RPMI8226 (cell line): ENCODE measurements around the gene C19orf85.
A peak's percentile ranks its signal among the peaks of the same experiment; 100 is the strongest.

Experiments used
- DNase-seq: peaks from one replicate; pipeline ENCODE4 v3.0.0-alpha.2; 2015

Gene C19orf85

GRCh38 chr19:55489711-55490477, 25.3 kb upstream of the C19orf85 start:
- DNase-seq: no peak

GRCh38 chr19:55488986-55489710, 24.6 kb upstream of the C19orf85 start:
- no peak for DNase-seq

DNA sequence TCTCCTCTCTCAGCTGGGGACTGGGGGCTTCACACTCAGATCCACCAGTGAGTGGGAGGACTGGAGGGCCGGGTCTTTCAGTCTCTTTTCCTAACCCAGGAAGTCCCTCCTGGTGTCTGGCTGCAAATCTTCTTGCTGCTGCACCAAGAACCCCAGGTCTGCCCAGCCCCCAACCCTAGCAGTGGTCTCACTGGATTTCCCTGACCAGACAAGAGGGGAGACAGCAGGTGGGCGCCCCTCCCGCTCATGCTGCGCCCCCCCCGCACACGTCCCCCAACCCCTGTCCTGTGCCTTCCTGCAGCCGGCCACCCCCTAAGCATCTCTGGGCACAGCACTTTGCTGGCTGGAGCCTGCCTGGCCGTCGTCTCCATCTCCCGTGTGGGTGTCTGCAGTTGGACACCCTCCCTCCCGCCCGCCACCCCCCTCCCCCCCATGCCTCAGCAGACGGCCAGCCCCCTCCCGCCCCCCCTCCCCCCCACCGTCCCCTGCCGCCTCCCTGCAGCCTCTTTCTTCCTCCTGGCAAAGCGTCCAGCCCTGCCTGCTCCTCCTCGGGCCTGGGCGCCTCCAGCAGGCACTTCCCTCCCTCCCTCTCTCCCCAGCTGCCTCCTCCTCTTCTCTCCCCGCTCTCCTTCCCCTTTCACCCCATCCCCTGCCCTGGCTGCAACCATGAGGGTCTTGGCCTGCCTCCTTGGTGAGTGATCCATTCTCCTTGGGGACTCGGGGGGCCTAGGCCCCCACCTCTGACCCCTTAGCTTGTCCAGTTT, 23.6 kb upstream of the C19orf85 start, which contains the start of gene SSC5D:
SSC5D (plus strand) TSS at position 513 of the 764 bp plus-strand sequence; CDS start at position 667, 154 bp downstream.
- DNase-seq: no peak

GRCh38 chr19:55486971-55487923, 22.7 kb upstream of the C19orf85 start:
- no peak for DNase-seq

DNA sequence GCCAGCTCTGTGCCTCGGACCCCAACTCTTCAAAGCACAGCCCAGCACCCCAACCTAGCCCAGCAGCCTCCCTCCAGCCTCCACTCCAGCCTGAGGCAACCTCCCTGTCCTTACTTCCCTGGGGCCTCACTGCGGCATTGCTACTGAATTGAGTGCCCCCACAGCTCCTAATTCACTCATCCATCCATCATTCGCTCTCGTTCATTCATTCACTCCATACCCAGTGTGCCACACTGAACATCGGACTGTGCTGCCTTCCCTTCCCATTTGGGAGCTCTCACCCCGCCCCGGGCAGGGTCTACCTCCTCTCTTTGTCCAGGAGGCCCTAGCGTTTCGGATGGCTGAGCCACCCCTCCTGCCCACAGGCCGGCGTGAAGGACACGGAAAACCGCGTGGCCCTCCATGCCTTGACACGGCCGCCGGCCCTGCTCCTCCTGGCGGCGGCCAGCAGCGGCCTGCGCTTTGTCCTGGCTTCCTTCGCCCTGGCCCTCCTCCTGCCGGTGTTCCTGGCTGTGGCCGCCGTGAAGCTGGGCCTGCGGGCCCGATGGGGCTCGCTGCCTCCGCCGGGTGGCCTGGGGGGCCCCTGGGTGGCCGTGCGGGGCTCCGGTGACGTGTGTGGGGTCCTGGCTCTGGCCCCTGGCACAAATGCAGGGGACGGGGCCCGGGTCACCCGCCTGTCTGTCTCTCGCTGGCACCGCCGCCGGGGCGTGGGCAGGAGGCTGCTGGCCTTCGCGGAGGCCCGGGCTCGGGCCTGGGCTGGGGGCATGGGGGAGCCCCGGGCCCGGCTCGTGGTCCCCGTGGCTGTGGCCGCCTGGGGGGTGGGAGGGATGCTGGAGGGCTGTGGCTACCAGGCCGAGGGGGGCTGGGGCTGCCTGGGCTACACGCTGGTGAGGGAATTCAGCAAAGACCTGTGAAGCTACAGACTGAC, 21.8 kb upstream of the C19orf85 start:
- no peak for DNase-seq

DNA sequence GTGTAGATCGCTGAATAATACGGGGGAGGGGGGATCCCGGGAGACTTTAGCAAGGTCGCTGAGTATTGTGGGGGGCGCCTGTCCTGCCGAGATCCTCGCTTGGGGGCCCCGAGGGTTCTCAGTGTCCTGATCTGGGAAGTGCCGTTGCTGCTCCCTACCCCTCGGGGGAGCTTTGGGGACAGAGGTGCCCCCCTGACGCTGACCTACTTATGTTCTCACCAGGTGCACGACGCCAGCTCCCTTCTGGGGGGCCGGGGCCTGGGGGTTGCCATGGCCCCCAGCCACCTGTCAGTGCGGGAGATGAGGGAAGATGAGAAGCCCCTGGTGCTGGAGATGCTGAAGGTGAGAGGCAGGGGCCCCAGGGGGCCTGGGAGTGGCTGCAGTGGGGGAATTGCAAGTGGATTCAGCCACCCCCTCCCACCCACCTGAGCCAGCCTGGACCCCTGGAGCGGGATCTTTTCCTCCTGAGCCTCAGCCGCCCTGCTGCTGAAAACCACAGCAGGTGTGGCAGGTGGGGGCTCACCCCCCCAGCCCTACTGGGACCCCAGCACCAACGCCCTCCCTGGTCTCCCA, 21.0 kb upstream of the C19orf85 start:
- no peak for DNase-seq

- DNase-seq: peak; percentile 66
Observed at GRCh38 chr19:55484593-55485438, 20.3 kb upstream of the C19orf85 start, which contains the start of gene NAT14. Gene NAT14 (plus strand): TSS chr19:55485188. CDS start chr19:55485709, 521 bp downstream.

DNA sequence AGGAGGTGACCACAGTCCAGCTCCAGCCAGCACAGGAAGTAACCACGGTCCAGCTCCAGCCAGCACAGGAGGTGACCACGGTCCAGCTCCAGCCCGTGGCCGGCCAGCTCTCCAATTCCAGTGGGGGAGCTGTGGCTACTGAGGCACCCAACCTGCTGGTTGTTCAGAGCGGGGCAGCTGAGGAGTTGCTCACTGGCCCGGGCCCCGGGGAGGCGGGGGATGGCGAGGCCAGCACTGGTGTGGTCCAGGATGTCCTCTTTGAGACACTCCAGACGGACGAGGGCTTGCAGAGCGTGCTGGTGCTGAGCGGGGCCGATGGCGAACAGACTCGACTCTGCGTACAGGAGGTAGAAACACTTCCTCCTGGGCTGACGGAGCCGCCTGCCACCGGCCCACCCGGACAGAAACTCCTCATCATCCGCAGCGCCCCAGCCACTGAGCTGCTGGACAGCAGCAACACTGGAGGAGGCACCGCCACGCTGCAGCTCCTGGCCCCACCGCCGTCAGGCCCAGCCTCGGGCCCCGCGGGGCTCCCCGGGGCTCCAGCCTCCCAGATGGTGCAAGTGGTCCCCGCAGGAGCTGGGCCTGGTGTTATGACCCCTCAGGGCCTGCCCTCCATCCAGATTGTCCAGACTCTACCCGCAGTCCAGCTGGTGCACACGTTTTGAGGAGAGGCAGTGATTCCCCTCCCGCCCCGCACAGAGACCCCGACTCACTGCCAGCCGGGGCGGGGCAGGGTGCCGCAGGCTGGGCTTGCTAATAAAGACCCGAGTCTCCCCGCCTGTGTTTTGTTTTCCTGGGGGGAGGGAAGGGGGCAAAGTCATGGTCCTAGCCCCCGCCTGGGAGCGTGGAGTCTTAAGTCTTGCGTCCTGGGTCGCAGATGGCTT, 19.4 kb upstream of the C19orf85 start:
- DNase-seq: no peak

DNA sequence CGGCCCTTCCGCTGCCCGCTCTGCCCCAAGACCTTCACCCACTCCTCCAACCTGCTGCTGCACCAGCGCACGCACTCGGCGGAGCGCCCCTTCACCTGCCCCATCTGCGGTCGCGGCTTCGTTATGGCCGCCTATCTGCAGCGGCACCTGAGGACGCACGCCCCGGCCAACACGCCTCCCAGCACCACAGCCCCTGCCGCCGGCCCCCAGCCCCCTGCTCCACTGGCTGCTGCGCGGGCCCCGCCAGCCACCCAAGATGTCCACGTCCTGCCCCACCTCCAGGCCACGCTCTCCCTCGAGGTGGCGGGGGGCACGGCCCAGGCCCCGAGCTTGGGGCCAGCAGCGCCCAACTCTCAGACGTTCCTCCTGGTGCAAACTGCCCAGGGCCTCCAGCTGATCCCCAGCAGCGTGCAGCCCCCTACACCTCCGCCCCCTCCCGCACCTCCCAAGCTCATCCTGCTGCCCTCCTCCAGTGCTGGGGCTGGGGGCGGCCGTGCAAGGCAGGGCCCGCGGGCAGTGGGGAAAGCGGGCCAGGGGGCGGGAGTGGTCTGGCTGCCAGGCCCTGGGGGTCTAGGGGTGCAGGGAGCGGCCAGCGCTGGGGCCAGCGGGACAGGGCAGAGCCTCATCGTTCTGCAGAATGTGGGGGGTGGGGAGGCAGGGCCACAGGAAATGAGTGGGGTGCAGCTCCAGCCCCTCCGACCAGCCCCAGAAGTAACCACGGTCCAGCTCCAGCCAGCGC, 18.6 kb upstream of the C19orf85 start:
- DNase-seq: no peak

GRCh38 chr19:55482156-55482961, 17.8 kb upstream of the C19orf85 start:
- DNase-seq: no peak

DNA sequence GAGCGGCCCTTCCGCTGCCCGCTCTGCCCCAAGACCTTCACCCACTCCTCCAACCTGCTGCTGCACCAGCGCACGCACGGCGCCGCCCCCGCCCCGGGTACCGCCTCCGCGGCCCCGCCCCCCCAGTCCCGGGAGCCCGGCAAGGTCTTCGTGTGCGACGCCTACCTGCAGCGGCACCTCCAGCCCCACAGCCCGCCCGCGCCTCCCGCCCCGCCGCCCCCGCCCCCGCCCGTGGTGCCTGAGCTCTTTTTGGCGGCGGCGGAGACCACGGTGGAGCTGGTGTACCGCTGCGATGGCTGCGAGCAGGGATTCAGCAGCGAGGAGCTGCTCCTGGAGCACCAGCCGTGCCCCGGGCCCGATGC, 17.2 kb upstream of the C19orf85 start:
- DNase-seq: no peak

GRCh38 chr19:55481148-55481793, 16.7 kb upstream of the C19orf85 start:
- DNase-seq: no peak

GRCh38 chr19:55479451-55480230, 15.1 kb upstream of the C19orf85 start:
- no peak for DNase-seq

- DNase-seq: no peak
Observed at GRCh38 chr19:55479045-55479444, 14.5 kb upstream of the C19orf85 start.

DNA sequence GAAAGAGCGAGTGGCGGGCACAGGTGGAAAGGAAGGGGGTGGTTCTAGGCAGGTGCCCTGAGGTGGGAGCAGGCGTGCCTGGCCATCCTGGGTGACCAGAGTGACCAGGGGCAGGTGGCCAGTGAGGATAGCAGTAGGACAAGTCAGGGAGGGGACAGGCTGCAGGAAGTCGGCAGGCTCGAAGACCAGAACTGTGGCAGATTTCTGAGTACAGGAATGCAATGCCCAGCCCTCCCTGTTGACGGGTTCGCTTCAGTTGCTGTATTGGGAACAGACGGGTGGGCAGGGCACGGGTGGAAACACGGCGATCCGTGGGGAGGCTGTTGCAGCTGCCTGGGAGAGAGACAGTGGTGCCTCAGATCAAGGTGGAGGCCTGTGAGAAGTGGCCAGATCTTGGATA, 13.8 kb upstream of the C19orf85 start:
- no peak for DNase-seq

- no peak for DNase-seq
Observed at GRCh38 chr19:55477905-55478304, 13.4 kb upstream of the C19orf85 start.
